MV-4-11 (cell line): Measurements from ENCODE around the gene VSTM4.

Experiments used
- DNase-seq: peaks from one replicate; lab custom pipeline; 2025; lab: John Stamatoyannopoulos, UW

VSTM4 gene

GRCh38 chr10:49070701-49071100 is 44.6 kb downstream of the VSTM4 start:
- DNase-seq = no peak

GRCh38 chr10:49068672-49069217 is 46.6 kb downstream of the VSTM4 start:
- no peak for DNase-seq

GRCh38 chr10:49068209-49068608 is 47.1 kb downstream of the VSTM4 start:
- DNase-seq = no peak

- no peak for DNase-seq
These were observed 48.2 kb downstream of the VSTM4 start for GRCh38 chr10:49066944-49067730.

GRCh38 chr10:49062229-49062628 is 53.1 kb downstream of the VSTM4 start:
- DNase-seq = no peak

- DNase-seq = no peak
These were observed 53.7 kb downstream of the VSTM4 start for GRCh38 chr10:49061667-49062066.

GRCh38 chr10:49058463-49059255 is 56.7 kb downstream of the VSTM4 start:
- no peak for DNase-seq

GRCh38 chr10:49057231-49057880 is 58.0 kb downstream of the VSTM4 start:
- no peak for DNase-seq

- no peak for DNase-seq
These were observed 59.0 kb downstream of the VSTM4 start for GRCh38 chr10:49056356-49056755.

GRCh38 chr10:49055221-49055849 is 60.0 kb downstream of the VSTM4 start:
- DNase-seq = no peak

GRCh38 chr10:49054753-49055152 is 60.6 kb downstream of the VSTM4 start:
- no peak for DNase-seq

- DNase-seq = no peak
These were observed 61.2 kb downstream of the VSTM4 start for GRCh38 chr10:49053998-49054692.

- DNase-seq = no peak
These were observed 62.0 kb downstream of the VSTM4 start for GRCh38 chr10:49053053-49053997.

GRCh38 chr10:49052069-49052468 is 63.3 kb downstream of the VSTM4 start:
- DNase-seq = no peak

GRCh38 chr10:49050906-49051305 is 64.4 kb downstream of the VSTM4 start:
- no peak for DNase-seq

GRCh38 chr10:49050366-49050765 is 65.0 kb downstream of the VSTM4 start:
- DNase-seq = no peak

- DNase-seq = no peak
These were observed 65.7 kb downstream of the VSTM4 start for GRCh38 chr10:49049660-49050059.

- DNase-seq = no peak
These were observed 68.1 kb downstream of the VSTM4 start for GRCh38 chr10:49047128-49047639.

GRCh38 chr10:49044293-49045193 is 70.8 kb downstream of the VSTM4 start:
- no peak for DNase-seq
